ENCODE data around the gene GPX2.
A peak's percentile ranks its signal among the peaks of the same experiment; 100 is the strongest.
"Not testable (repeated sequence)": the region's sequence is repeated elsewhere in the genome, so short reads cannot be mapped to it uniquely, and the experiment has no call there.

Gene GPX2

DNA sequence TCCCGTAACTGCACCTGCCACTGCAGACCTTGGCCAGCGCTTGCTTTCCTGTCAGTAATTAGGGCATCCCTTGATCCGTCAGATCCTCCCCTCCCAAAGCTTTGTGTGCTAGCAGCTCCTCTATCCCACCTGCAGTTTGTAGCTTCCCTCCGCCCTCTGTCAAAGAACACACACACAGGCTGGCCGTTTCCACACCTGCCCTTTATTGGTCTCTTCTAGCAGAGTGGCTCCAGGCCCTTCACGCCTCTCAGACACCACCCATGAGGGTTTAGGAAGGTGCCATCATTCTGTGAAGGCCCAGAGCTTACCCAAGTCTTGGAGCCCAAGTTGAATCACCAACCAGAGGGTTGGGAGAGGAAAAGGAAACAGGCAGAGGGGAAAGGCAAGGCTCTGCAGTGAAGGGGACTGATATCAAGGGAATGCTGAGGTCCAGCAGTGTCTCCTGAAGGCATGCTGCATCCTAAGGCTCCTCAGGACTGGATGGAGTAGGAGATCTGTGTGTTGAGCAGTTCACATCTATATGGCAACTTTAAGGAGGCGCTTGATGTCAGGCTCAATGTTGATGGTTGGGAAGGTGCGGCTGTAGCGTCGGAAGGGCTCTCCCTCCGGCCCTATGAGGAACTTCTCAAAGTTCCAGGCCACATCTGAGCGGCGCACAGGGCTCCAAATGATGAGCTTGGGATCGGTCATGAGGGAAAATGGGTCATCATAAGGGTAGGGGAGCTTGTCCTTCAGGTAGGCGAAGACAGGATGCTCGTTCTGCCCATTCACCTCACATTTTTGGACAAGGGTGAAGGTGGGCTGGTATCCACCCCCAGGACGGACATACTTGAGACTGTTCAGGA is 3.4 kb downstream of the GPX2 start:
- no peak for DNase-seq

DNA sequence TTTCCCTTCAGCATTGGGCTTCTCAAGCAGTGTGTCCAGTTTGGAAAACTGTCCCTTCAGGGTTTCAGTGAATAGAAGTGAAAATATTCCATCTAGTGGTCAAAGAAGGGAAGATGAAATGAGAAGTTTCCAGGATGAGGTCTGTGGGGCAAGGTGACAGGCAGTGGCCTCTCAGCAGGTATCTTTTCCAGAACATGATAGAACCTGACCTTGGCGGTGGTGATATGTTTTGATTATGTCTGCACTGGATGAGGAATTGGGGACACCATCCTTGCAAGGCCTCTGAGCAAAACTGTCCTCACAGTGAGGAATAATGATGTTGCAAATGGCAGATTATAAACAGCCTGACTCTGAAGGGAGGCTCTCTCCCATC is 4.7 kb downstream of the GPX2 start:
- no peak for DNase-seq

DNA sequence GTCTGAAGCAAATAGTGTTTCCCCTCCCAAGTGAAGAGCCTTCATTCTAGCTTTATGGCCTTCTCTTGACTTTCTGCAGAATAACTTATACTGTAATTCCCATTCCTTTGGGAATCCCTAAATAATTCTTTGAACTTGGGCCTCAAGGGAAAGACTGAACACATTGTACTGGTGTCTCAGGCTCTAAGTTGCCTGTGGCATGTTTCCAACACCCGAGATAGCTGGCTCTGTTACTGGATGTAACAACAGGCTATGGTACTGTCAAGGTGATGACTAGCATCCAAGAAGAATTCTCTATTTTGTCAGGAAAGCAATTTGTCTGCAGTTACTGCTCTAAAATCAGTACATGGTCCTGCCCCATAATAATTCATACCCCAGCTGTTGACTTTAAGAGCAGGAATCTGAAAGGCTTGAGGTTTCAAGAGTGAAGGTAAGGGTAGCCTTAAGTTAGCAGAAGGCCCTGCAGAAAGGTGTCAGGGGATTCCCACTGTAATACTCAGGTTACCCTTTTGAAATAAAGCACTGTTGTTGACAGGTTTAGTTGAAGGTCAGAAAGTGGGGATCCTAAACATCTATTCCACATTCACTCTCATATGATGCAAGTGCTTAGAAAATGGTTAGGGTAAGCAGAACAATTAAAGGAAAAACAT is 5.2 kb downstream of the GPX2 start:
- DNase-seq, result no peak

DNA sequence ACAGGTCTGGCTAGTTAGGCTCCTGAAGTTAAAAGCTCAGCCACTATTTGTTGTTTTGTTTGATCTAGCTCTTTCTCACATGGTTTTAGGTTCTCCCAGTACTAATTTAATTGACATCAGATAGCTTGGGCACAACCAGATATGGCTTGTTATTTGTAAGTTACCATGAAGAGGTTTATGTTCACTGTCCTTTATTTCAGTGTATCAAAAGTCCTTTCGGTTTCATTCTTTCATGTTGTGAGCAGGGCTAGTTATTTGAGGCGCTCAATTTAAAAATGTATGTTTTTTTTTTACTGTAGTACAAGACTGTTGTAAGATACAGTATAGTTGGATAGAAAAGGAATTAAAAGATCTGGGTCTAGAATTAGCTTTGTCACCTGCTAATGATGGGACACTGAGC is 7.0 kb downstream of the GPX2 start:
- no peak for DNase-seq

DNA sequence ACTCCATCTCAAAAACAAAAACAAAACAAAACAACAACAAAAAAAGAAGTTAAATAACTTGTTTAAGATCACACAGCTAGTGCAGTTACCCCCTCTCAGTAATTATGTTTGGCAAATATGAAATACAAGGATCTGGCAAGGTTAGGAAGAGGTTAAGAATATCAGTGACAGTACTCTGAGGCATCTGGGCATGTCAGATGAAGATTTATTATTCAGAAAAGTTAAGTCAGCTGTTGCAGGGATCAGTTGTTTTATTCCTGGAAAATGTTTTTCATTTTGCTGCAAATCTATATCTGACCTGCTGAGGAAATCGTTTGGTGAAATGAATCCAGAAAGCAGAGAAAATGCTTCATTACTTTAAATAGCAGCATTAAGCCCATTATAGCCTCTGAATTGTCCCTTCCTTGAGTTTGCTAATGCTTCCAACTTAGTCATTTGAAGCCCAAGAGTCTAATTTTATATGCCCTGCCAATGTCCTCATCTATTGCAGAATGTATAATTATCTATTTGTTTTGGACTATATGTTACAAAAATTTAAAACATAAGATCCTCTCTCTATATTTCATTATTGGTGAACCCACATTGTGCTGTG is 8.1 kb downstream of the GPX2 start:
- DNase-seq, result no peak

DNA sequence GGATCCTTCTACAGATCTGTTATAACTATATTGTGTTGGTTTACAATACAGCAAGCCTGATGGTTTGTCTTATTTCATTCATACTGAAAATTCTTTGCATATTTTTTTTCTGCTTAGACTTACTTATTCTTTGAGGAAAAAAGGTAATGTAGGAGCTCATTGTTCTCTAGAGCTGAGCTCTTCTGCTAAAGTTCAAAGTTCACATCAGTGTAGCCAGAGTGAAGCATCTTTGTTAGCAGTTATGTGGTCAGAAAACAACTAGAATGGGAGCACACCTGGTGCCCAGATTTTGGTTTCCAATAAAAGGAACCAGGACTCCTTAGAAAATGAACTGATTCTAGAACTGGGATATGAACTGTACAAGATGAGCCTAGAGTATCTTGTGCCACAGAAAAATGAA is 10.3 kb downstream of the GPX2 start:
- no peak for DNase-seq

DNA sequence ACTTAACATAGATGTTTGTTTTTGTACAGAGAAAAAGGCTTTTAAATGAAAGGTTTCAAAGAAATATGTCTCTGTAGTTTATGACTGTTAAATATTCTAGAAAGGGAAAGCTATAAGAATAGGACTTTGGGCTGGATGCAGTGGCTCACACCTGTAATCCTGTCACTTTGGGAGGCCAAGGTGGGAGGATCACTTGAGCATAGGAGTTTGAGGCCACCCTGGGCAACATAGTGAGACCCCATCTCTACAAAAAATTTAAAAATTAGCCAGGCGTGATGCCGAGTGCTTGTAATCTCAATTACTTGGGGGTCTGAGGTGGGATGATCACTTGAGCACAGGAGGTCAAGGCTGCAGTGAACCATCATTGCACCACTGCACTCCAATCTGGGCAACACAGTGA is 11.4 kb downstream of the GPX2 start:
- no peak for DNase-seq

DNA sequence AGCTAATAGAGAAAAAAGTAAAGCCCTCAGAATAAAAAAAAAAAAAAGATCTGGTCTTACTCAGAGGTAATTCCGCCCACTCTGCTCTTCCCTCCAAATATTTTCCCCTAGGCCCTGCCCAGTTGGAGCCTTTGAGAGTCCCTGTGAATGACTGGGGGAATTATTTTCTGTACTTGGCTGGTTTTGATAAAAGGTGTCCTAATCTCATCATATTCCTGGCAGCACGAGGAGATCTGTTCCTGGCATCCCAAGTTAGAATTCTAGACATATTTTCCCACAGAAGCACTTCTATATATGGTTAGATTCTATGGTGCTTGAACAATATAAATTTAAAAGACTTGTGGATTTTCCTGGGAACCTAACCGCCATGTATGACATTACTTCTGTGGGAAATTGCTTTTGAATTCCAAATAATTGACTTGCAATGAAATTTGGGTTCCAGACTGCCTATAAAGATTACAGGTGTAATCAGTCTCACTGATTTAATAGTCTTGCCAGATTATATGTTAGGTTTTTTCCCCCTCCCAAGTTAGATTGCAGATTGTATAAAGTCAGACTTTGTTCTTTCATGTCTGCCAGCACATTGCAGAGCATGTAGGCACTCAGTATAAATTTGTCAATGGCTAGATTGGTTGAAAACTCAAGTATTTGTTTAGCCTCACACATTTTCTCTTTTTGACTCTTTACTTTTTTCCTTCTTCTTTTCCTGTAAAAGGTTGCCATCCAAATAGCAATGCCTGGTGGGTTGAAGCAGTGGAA is 12.3 kb downstream of the GPX2 start:
- no peak for DNase-seq

DNA sequence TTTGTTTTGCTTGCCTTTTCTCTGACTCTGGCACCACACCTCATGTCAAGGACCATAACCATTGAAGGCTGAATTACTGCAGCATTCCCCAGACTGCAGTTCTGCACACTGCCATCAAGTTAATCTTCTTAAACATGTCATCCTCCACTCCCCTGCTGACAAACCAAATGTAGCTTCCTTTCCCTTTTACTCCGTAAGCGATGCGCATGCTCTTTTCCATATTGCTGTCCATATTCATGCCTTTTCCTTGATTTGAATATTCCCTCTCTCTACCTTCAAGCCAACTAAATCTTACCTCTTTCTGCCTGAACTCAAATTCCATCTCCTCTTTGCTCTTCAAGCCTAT is 13.6 kb downstream of the GPX2 start:
- DNase-seq, result no peak

DNA sequence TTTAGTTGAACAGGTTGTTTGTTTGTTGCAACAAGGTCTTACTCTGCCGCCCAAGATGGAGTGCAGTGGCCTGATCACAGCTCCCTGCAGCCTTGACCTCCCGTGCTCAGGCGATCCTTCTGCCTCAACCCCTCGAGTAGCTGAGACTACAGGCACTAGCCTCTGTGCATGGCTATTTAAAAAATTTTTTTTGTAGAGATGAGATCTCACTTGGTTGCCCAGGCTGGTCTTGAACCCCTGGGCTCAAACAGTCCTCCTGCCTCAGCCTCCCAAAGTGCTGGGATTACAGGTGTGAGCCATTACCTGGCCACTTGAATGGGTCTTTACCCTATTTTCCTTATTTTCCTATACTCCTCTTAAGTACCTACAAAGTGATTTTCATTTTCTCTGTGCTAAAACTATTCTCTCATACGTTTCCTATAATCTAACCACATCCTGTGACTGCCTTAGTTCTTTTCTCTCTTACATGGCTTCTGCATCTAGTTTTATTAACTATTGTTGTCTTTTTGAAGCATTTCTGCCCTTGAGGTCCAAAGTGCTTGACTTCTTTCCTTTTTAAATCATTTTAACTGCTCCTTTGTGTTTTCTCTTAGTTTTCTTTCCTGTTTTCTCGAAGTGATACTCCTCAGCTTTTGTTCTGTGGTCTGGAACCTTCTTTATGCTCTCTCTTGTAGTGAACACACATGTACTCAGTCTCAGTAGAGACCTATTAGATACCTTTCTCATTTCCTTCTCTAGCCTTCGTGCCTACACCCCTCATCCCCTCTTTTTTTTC is 14.1 kb downstream of the GPX2 start:
- DNase-seq, result peak; percentile 18

DNA sequence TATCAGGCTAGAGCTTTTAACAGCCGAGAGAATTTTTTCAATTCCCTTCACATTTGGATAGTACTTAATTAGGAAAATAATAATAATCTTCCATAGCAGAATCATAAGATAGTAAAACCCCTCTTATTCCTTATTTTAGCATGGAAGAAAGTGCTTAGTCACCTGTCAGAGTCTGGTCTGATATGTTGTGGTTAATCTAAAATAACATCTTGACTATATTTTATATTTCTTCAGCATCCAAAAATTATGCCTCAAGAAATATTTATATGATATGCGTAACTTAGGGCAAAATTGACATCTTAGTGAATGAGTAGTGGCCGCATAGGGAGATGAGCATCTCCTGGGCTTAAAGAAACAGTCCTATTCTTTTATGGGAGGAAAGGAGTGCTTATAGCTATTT is 15.5 kb downstream of the GPX2 start:
- no peak for DNase-seq

DNA sequence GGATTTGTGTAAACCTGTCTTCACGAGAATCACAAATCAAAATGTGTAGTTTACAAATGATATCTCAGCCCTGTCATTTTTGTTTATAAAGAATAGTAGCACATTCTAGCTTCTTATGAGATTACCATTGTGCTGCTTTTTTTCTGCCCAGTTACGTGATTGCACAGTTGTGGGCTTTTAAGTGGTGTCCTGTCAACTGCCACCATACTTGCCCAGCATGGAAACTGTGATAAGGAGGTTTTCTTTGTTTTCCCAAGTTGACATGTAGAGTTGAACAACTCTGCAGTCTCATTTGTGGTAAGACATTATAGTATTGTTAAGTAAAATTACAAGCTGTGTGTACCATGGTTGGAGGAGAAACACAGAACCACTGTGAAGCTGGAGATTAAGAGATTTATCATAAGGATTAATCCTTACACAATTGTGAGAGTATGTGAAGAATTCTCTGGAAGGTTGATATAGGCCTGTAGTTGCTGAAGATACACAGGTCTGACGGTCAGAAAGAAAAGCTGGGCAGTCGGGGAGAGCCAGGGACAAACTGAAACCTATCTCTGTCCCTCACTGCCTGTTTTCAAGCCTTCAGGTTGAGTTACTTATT is 16.0 kb downstream of the GPX2 start:
- DNase-seq, result no peak

DNA sequence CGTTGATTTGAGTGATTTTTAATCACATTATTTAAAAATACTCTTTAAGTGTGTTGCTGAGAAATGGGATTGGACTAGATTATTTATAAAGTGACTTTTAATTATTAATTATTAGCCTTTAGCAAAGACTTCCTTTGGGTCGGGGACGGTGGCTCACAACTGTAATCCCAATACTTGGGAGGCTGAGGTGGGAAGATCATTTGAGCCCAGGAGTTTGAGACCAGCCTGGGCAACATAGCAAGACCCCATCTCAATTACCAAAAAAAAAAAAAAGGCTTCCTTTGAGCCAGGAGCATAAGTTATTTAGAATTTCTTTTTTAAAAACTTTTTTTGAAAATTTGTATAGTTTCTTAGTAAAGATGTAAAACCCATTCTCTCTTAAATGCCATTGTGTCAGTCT is 19.5 kb downstream of the GPX2 start:
- no peak for DNase-seq

DNA sequence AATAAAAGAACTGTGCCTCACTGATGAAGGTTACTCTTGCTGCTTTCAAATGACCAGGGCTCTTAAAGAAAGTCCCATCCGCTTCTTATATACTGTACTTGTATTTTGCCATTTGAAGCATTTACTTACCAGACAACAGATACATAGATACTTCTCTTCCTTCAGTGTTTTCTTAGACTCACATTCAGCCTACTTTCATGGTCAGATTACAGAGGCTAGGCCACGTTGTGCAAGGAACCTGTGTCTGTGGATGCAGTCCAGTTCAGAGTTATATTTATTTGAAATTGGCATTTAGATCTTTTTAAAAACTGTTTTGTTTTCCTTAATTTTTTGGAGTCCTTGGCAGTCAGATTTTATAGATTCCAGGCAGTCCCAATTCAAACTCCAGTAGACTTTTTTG is 22.1 kb downstream of the GPX2 start:
- DNase-seq, result no peak

DNA sequence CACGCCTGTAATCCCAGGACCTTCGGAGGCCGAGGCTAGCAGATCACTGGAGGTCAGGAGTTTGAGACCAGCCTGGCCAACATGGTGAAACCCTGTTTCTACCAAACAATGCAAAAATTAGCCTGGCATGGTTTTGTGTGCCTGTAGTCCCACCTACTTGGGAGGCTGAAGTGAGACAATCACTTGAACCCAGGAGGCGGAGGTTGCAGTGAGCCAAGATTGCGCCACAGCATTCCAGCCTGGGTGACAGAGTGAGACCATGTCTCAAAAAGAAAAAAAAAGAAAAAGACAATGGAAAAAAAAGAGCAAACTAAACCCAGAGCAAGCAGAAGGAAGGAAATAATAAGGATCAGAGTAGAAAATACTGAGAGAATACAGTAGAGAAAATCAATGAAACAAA is 22.9 kb downstream of the GPX2 start:
- DNase-seq, result no peak

DNA sequence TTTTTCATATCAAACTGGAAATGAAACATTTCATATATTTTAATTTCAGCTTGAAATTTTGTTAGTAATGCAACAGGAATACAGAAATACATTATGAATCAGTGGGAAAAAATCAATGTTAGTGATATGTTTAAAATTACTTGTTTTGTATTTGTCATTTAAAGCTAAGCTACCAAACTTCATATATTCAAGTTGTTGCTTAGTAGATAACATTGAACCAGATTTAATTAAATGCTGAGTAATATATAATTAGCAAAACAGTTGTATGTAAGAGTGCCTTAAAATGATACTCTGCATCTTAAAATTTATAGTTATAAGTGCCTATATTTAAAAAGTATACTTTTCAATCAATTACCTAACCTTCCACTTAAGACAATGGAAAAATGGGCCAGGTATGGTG is 23.3 kb downstream of the GPX2 start:
- DNase-seq, result no peak

DNA sequence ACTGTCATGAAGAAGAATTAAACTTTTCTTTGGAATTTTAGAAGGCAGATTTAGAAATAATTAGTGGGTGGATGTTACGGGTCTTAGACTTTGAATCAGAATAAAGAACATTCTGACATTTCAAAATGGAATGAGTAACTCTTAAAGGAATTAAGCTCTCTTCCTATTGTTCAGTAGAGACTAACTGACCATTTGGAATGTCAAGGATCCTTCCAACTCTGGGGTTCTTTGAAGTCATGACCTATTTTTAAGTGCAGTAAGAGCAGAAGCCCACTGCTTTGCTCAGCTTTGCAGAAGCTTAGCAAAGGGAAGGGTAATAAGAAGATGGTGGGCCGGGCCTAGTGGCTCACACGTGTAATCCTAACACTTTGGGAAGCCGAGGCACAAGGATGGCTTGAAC is 24.3 kb downstream of the GPX2 start:
- no peak for DNase-seq

DNA sequence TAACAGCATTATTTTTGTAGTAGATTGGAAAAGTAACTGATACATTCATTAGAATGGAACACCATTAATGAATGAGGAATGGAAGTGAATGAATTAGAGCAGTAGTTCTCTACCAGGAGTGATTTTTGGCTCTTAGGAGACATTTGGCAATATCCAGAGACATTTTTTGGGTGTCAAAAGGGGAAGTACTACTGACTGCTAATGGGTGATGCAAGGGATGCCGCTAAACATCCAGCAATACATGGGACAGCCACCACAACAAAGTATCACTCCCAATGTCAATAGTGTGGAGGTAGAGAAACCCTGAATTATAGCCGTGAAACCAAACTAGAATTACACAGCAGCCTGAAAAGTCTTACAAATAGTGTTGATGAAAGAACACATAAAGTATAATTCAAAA is 26.7 kb downstream of the GPX2 start:
- no peak for DNase-seq

DNA sequence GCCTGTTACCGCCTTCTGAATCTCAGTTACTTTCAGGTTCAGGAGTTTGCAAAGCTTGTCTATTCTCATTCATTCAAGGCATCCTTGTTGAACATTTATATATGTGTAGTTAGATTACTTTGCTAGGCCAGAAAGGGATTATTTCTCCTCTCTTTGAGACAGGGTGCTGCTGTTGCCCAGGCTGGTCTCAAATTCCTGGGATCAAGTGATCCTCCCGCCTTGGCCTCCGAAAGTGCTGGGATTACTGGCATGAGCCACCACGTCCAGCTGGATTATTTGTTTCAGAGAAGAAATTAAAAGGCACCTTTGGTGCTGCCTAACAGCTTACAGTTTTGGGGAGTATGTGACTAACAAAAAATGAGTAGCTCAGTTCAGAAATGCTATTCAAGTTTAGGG is 27.5 kb downstream of the GPX2 start:
- DNase-seq, result no peak

DNA sequence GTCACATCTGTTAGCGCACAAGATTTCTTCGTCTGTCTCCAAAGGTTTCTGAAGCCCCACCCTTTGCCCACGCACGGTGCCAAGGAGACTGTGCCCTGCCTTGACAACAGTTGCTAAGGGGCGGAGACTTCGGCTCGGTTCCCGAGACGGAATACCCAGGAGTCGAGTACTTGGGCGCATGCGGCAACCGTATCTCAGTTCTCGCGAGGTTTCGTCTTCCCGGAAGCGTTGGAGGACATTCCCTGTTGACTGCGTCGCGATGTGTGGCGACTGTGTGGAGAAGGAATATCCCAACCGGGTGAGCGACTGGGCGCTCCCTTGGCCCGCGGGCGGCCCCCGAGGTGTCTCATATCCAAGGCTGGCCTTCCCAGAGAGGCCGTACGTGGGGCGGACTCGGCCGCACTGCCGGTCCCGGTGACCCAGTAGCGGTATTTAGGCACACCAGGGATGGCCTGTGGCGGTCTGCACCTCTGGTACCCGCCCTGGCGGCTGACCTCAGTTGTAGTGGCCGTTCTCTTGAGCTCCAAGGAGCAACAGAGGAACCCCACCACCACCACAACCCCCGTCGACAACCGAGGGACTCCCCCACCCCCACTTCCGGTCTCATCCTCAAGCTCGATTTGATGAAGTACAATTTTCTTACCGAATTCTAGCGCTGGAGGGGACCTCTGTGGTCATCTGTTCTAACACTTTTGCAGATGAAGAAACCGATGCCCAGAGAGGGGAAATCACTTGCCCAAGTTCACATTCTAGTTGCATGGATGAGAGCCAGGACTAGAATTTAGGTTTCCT is 28.1 kb downstream of the GPX2 start, which contains the start of gene CHURC1:
Gene CHURC1 (plus strand): TSS at position 219 of the 792 bp plus-strand sequence. CDS start 41 bp downstream, at position 260.
- peak; percentile 98 for DNase-seq

DNA sequence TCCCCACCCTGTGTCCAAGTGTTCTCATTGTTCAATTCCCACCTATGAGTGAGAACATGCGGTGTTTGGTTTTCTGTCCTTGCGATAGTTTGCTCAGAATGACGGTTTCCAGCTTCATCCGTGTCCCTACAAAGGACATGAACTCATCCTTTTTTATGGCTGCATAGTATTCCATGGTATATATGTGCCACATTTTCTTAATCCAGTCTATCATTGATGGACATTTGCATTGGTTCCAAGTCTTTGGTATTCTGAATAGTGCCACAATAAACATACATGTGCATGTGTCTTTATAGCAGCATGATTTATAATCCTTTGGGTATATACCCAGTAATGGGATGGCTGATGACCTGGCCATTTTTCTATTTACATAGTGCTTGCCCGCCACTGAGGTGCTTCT is 29.1 kb downstream of the GPX2 start:
- DNase-seq, result not testable (repeated sequence)

DNA sequence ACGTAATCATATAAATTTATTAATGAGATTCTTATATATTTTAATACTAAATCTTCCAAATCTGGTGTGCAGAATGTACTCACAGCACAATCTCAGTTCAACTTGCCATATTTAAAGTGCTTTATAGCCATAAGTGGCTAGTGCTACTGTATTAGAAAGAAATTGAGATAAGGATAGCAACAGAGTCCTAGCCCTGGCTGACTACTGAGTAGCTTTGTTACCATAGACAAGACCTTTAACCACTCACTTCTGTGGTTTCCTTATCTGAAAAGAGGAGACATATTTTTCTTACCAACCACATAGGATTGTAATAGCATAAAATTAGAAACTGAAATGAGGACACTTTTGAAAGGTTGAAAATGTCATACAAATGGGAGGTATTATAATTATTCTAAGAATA is 30.3 kb downstream of the GPX2 start:
- no peak for DNase-seq

Data from activated CD4-positive, alpha-beta T cell treated with anti-CD3 and anti-CD28 coated beads, Interleukin-2, amount 50 U/mL, for 16 hours (primary cell).